Measurements from ENCODE around the gene PHC1.

GRCh38 chr12:8970432-8970831 lies 56.1 kb downstream of the PHC1 start:
- TF ChIP-seq CTCF (IDR thresholded peaks at IDR 0.05) (no peak), POLR2A (IDR thresholded peaks at IDR 0.05) (no peak)

Data from testis (tissue), 2 donors.